Calu3 (cell line): ENCODE measurements around the gene MTG1. TPM values are rescaled to one million over a fixed set of nuclear protein-coding genes. Genes with fewer than 3 reads are reported as not detected.
"Not testable (repeated sequence)": the region's sequence is repeated elsewhere in the genome, so short reads cannot be mapped to it uniquely, and the experiment has no call there.

Experiments
- BruUV-seq: library from RNA; stranded (reverse); fragments of 400-500 nt; replicated peaks from 2 replicates; lab custom pipeline; 2021; lab: Mats Ljungman, UMichigan
- CTCF ChIA-PET: fragments of 300-600 bp; sonication (Branson Sonifier 250); formaldehyde crosslinking; loops from one replicate; lab custom pipeline; 2022; ENCODE audit warnings: antibody characterized with exemption; lab: Charles Lee
- DNase-seq: peaks from one replicate; pipeline ENCODE4 v3.0.0; 2022
- H3K27ac Mint-ChIP-seq: one replicate; pipeline ENCODE4 v1.8.0; 2022; ENCODE audit warnings: mixed read lengths; ENCODE audit not compliant: unreplicated experiment
- H3K27me3 Mint-ChIP-seq: one replicate; pipeline ENCODE4 v1.8.0; 2022; ENCODE audit warnings: mixed read lengths; ENCODE audit not compliant: unreplicated experiment
- H3K36me3 Mint-ChIP-seq: one replicate; pipeline ENCODE4 v1.8.0; 2022; ENCODE audit warnings: mild to moderate bottlenecking, moderate library complexity, mixed read lengths; ENCODE audit not compliant: insufficient read depth, unreplicated experiment
- H3K4me1 Mint-ChIP-seq: one replicate; pipeline ENCODE4 v1.8.0; 2022; ENCODE audit warnings: mild to moderate bottlenecking, low read depth, mixed read lengths; ENCODE audit not compliant: unreplicated experiment
- H3K4me3 Mint-ChIP-seq: one replicate; pipeline ENCODE4 v1.8.0; 2022; ENCODE audit warnings: mild to moderate bottlenecking, low read depth, moderate library complexity, mixed read lengths; ENCODE audit not compliant: unreplicated experiment
- H3K9me3 Mint-ChIP-seq: one replicate; pipeline ENCODE4 v1.8.0; 2022; ENCODE audit warnings: low read depth, mixed read lengths; ENCODE audit not compliant: unreplicated experiment
- CTCF ChIP-seq: fragments of 200-600 bp; IDR thresholded peaks from one replicate; pipeline ENCODE4 v1.8.0; 2022; ENCODE audit warnings: antibody characterized with exemption; ENCODE audit not compliant: unreplicated experiment
- intact Hi-C: fragments of 100-400 bp; cut with micrococcal nuclease; formaldehyde crosslinking; loops from one replicate; pipeline ENCODE4 v1.10.0; 2022; ENCODE audit not compliant: unreplicated experiment
- total RNA-seq: library from RNA; stranded (reverse); gene quantifications from 2 replicates; pipeline ENCODE4 v1.2.3, GENCODE V29; 2022

The MTG1 gene
- total RNA-seq, 1 experiment from 2014 or later, result 39.5 TPM

- intact Hi-C loops, result no loop called here
- BruUV-seq, result no TSS peak
- no peak for TF ChIP-seq CTCF
- Mint-ChIP-seq H3K27me3 (no peaks in the 10 kb centered on the region), H3K9me3 (no peaks in the 10 kb centered on the region), H3K36me3 (peaks cover 18% of the 10 kb centered on the region), H3K4me1 (no peaks in the 10 kb centered on the region), H3K27ac (no peak overlapping the region), H3K4me3 (no peak overlapping the region)
- CTCF ChIA-PET, result no interaction called here
- no peak for DNase-seq
These were observed 28.4 kb upstream of the MTG1 start for GRCh38 chr10:133365461-133366129.

GRCh38 chr10:133366130-133366478, 27.9 kb upstream of the MTG1 start:
- CTCF ChIA-PET, result no interaction called here
- Mint-ChIP-seq H3K4me3 (no peak overlapping the region), H3K36me3 (peaks cover 18% of the 10 kb centered on the region), H3K4me1 (no peaks in the 10 kb centered on the region), H3K27me3 (no peaks in the 10 kb centered on the region), H3K9me3 (no peaks in the 10 kb centered on the region), H3K27ac (no peak overlapping the region)
- intact Hi-C loops, result no loop called here
- BruUV-seq, result no TSS peak
- no peak for DNase-seq
- no peak for TF ChIP-seq CTCF

GRCh38 chr10:133366751-133367150, 27.2 kb upstream of the MTG1 start:
- H3K36me3 Mint-ChIP-seq, result peaks cover 13% of the 10 kb centered on the region
- H3K4me1 Mint-ChIP-seq, result no peaks in the 10 kb centered on the region
- no peak for DNase-seq
- no TSS peak for BruUV-seq
- TF ChIP-seq CTCF, result no peak
- CTCF ChIA-PET, result no interaction called here
- H3K27me3 Mint-ChIP-seq, result no peaks in the 10 kb centered on the region
- H3K4me3 Mint-ChIP-seq, result no peak overlapping the region
- H3K9me3 Mint-ChIP-seq, result no peaks in the 10 kb centered on the region
- intact Hi-C loops, result no loop called here
- no peak overlapping the region for H3K27ac Mint-ChIP-seq

- H3K27ac Mint-ChIP-seq, intact Hi-C loops, H3K9me3 Mint-ChIP-seq, H3K4me3 Mint-ChIP-seq, DNase-seq, H3K4me1 Mint-ChIP-seq, CTCF ChIA-PET, H3K27me3 Mint-ChIP-seq, BruUV-seq: not testable (repeated sequence)
- H3K36me3 Mint-ChIP-seq, result peaks cover 12% of the 10 kb centered on the region
These were observed 26.5 kb upstream of the MTG1 start for GRCh38 chr10:133367461-133367860.

- H3K36me3 Mint-ChIP-seq, result peaks cover 16% of the 10 kb centered on the region
- TF ChIP-seq CTCF, result no peak
- CTCF ChIA-PET, result no interaction called here
- no peak for DNase-seq
- no peaks in the 10 kb centered on the region for H3K9me3 Mint-ChIP-seq
- intact Hi-C loops, result no loop called here
- BruUV-seq, result no TSS peak
- no peaks in the 10 kb centered on the region for H3K4me1 Mint-ChIP-seq
- H3K27me3 Mint-ChIP-seq, result no peaks in the 10 kb centered on the region
- no peak overlapping the region for H3K27ac Mint-ChIP-seq
- H3K4me3 Mint-ChIP-seq, result no peak overlapping the region
These were observed 25.8 kb upstream of the MTG1 start for GRCh38 chr10:133368153-133368552.
